Stimulated activated effector memory CD8-positive, alpha-beta T cell treated with anti-CD3 and anti-CD28 coated beads, Interleukin-12 subunit alpha, Interleukin-12 subunit beta, amount 100 ng/mL, for 72 hours (primary cell): ENCODE data around the gene UGT1A6.
"Not testable (repeated sequence)": the region's sequence is repeated elsewhere in the genome, so short reads cannot be mapped to it uniquely, and the experiment has no call there.

ENCODE experiments used
- ATAC-seq: fragments of 150-1000 bp; cut with Tn5 transposase; 2 replicates; pipeline ENCODE4 v1.10.0; 2021
- DNase-seq, 2 donors: peaks; one replicate each; pipeline ENCODE4 v3.0.0; 2021 to 2022; ENCODE audit warnings: low spot score in 2 of 2
- H3K27ac Mint-ChIP-seq: one replicate; pipeline ENCODE4 v1.8.0; 2022; ENCODE audit warnings: mild to moderate bottlenecking, mixed read lengths
- H3K36me3 Mint-ChIP-seq: one replicate; pipeline ENCODE4 v1.8.0; 2022; ENCODE audit warnings: mild to moderate bottlenecking, mixed read lengths
- H3K4me1 Mint-ChIP-seq: one replicate; pipeline ENCODE4 v1.8.0; 2022; ENCODE audit warnings: mixed read lengths
- H3K4me3 Mint-ChIP-seq: one replicate; pipeline ENCODE4 v1.8.0; 2022; ENCODE audit warnings: mild to moderate bottlenecking, mixed read lengths
- H3K9me3 Mint-ChIP-seq: one replicate; pipeline ENCODE4 v1.8.0; 2022; ENCODE audit warnings: mixed read lengths

Gene UGT1A6

DNA sequence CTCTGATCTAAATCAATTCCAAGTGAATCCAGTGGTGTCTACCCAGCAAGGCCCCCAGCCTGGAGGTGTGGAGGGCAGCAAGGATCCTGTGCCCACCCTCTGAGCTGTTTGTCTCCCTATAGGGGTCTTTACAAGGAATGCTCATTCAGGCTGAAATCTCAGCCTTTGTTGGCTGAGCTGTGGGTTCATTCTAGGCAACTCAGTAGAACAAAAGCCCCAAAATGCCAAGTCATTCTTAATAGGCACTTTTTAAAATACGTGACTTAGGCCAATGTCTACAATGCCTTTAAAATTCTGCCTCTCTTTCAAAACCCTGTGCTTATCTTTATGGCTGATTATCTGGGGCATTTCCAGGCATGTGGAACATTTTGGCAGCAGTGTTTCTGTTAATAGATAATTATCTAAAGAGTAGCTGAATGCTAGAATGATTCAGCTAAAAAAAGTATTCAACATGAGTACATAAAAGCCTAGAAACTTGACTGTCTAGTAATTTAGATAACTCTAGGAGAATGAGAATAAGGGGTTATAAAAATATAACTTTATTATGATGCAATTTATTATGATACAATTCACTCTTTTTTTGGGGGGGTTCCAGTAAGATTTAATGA is 7.4 kb downstream of the UGT1A6 start:
- DNase-seq (no peak), ATAC-seq (no peak)
- Mint-ChIP-seq H3K27ac (no peak overlapping the region), H3K36me3 (no peaks in the 10 kb centered on the region), H3K4me3 (no peak overlapping the region), H3K9me3 (peaks cover 4% of the 10 kb centered on the region), H3K4me1 (no peaks in the 10 kb centered on the region)

DNA sequence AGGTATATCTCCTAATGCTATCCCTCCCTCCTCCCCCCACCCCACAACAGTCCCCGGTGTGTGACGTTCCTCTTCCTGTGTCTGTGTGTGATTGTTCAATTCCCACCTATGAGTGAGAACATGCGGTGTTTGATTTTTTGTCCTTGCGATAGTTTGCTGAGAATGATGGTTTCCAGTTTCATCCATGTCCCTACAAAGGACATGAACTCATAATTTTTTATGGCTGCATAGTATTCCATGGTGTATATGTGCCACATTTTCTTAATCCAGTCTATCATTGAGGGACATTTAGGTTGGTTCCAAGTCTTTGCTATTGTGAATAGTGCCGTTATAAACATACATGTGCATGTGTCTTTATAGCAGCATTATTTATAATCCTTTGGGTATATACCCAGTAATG is 8.2 kb downstream of the UGT1A6 start:
- not testable (repeated sequence) for ATAC-seq, H3K4me1 Mint-ChIP-seq, H3K9me3 Mint-ChIP-seq, H3K36me3 Mint-ChIP-seq, DNase-seq, H3K27ac Mint-ChIP-seq, H3K4me3 Mint-ChIP-seq

DNA sequence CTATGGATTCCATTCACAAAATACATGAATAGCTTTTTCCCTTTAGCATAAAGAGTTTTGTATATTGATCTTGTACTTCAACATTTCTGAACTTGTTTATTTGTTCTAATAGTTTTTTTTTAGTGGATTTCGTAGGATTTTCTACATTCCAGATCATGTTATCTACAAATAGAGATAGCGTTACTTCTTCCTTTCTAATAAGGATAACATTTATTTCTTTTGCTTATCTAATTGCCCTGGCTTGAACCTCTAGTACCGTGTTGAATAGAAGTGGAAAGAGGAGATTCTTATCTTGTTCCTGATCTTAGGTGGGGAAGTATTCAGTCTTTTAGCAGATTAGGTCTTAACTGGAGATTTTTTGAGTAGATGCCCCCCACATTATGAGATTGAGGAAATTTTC is 9.5 kb downstream of the UGT1A6 start:
- DNase-seq (no peak), ATAC-seq (no peak)
- Mint-ChIP-seq H3K36me3 (no peaks in the 10 kb centered on the region), H3K9me3 (peaks cover 4% of the 10 kb centered on the region), H3K27ac (no peak overlapping the region), H3K4me3 (no peak overlapping the region), H3K4me1 (no peaks in the 10 kb centered on the region)

DNA sequence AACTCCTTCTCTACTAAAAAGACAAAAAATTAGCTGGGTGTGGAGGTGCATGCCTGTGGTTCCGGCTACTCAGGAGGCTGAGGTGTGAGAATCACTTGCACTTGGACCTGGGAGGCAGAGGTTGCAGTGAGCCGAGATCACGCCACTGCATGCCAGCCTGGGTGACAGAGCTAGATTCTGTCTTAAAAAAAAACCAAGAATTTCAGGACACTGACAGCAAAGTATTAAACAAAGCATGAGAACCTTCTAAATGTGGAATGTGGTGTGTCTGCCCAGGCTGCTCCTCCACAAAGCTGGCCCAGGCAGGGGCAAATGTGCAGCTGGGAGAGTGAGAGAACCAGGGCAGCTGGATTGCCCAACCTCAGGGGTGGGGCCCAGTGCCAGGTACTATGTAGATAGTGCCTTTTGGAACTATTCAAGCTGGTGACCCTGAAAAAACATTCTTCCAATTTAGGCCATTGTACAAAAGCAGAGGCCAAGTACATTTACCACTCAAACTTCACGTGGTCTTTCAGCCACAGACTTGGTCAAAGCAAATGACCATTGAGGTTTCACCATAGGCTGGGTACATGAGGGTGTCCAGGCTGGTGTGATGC is 13.3 kb downstream of the UGT1A6 start:
- DNase-seq = no peak
- H3K36me3 Mint-ChIP-seq = no peaks in the 10 kb centered on the region

DNA sequence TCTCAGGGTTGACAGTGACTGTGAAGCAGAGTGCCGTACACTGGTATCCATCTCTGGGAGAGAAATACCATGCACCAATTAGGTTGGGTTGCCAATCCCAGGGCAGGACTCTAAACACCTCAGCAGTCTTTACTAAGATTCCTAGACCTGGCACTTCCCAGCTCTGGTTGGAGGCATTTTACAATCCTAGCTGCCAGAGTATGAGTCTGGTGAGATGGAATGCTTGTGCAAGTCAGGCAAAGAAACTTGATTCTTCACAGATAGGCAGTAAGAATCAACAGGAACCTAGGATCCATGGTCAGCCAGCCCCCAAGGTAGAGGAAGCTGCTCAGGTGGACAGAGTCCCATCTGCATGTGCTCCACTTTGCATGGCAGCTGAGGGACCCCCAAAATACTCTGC is 14.0 kb downstream of the UGT1A6 start:
- Mint-ChIP-seq H3K27ac (no peak overlapping the region), H3K36me3 (no peaks in the 10 kb centered on the region), H3K4me3 (no peak overlapping the region), H3K9me3 (peaks cover 4% of the 10 kb centered on the region), H3K4me1 (no peaks in the 10 kb centered on the region)
- ATAC-seq (no peak), DNase-seq (no peak)

More for the DNA sequence above, 13.3 kb downstream of the UGT1A6 start:
- H3K27ac Mint-ChIP-seq = no peak overlapping the region
- H3K4me3 Mint-ChIP-seq = no peak overlapping the region
- peaks cover 4% of the 10 kb centered on the region for H3K9me3 Mint-ChIP-seq
- no peak for ATAC-seq
- no peaks in the 10 kb centered on the region for H3K4me1 Mint-ChIP-seq

DNA sequence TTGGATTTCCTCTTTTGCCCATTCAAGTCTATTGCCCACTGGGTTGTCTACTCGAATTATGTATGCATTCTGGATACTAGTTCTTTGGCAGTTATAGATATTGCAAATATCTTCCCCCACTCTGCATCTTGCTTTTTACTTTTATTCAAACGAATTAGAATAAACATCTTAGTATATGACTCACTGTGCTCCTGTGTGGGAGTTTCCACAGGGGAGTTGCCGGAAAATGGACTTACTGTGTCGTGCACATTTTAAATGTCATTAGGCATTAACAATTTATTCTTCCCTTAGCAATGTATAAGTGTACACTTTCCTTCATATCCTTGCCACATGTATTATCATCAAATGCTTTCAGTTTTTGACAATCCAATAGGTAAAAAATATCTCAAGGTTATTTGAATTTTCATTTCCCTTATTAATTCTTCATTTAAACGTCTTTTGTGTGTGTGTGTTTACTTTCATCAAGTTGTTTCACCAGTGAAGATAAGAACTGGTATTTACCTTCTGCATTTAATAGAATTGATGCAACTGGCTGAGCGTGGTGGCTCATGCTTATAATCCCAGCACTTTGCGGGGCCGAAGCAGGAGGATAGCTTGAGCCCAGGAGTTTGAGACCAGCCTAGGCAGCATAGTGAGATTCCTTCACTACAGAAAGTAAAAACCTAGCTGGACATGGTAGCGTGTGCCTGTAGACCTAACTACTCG is 15.4 kb downstream of the UGT1A6 start:
- no peak for ATAC-seq
- Mint-ChIP-seq H3K4me1 (no peaks in the 10 kb centered on the region), H3K27ac (no peak overlapping the region), H3K4me3 (no peak overlapping the region), H3K36me3 (no peaks in the 10 kb centered on the region), H3K9me3 (peaks cover 4% of the 10 kb centered on the region)
- DNase-seq = no peak

DNA sequence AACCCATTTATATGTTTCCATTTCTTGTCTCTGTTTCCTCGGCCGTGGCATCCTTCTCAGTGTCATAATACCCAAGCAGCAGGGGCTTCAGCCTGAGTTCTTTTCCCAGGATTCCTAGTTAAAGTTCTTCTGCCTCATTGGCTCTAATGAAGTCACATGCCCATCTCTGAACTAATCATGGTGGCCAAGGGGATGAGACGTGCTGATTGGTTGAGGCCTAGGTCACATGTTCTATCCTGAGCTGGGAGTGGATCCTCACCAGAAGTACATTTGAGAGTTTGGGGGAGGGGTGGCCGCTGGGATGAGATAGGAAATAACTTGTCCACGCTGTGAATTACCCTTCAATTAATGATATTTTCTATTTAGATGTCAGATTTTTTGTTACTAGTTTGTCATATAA is 16.3 kb downstream of the UGT1A6 start:
- H3K36me3 Mint-ChIP-seq = no peaks in the 10 kb centered on the region
- H3K9me3 Mint-ChIP-seq = peaks cover 4% of the 10 kb centered on the region
- no peak overlapping the region for H3K27ac Mint-ChIP-seq

DNA sequence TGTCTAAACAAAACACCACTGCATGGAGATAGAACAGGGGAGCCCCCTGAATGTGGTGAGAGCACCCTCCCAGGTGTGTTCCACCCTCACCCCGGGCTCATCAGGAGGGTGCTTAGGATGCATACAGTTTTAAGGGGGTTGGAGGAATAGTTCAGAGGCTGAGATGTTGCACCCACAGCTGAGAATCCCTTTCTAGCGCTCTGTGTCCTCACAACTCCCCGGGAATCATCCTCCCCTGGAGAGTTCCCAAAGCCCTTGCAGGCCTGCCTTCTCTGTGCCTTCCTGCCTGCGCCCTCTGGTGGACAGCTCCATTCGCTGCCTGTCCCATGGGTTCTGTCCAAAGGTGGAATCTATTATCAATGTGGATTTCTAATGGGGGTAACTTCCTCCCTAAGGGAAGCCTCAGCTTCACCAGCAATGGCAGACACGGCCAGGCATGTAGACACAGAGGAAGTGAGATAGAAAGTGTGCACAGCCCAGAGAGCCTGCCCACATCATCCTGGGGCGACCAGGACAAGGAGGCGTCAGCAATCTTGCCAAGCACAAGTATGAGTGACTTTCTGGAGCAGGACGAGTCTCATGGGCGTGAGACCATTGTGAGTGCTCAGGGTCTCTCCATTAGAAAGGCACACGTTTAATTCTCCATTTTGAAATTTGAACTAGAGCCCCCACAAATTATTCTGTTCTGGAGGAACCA is 18.8 kb downstream of the UGT1A6 start:
- H3K36me3 Mint-ChIP-seq = no peaks in the 10 kb centered on the region
- no peaks in the 10 kb centered on the region for H3K9me3 Mint-ChIP-seq
- DNase-seq (peak; percentile 56 to 79), ATAC-seq (peak; percentile 76)
- peaks cover 6% of the 10 kb centered on the region for H3K4me1 Mint-ChIP-seq
- no peak overlapping the region for H3K27ac Mint-ChIP-seq
- no peak overlapping the region for H3K4me3 Mint-ChIP-seq

More for the DNA sequence above, 16.3 kb downstream of the UGT1A6 start:
- no peak overlapping the region for H3K4me3 Mint-ChIP-seq
- ATAC-seq (no peak), DNase-seq (no peak)
- peaks cover 3% of the 10 kb centered on the region for H3K4me1 Mint-ChIP-seq

DNA sequence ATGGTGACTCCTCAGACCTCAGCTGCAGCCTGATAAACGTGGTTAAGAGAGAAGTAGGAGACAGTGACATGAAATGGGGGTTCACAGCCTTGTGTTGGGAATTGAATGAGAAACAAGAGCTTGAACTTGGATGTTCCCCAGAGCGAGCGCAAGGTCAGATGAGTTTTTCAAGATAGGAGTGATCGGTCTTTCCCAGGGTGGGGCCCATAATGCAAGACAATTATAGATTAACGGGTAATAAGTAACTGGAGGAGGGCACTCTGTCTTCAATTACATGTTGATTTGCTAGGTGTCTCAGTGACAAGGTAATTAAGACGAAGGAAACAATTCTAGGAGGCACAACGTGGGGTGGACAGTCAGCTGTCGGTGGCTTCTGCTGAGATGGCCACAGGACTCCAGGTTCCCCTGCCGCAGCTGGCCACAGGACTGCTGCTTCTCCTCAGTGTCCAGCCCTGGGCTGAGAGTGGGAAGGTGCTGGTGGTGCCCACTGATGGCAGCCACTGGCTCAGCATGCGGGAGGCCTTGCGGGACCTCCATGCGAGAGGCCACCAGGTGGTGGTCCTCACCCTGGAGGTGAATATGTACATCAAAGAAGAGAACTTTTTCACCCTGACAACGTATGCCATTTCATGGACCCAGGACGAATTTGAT is 20.0 kb downstream of the UGT1A6 start, which contains the start of gene UGT1A5:
UGT1A5 (plus strand) TSS at position 297 of the 651 bp plus-strand sequence; CDS start at position 382, 85 bp downstream.
- ATAC-seq (no peak), DNase-seq (no peak)
- Mint-ChIP-seq H3K36me3 (no peaks in the 10 kb centered on the region), H3K9me3 (no peaks in the 10 kb centered on the region), H3K4me1 (peaks cover 6% of the 10 kb centered on the region), H3K4me3 (no peak within 1 kb of the TSS), H3K27ac (no peak within 1 kb of the TSS)

DNA sequence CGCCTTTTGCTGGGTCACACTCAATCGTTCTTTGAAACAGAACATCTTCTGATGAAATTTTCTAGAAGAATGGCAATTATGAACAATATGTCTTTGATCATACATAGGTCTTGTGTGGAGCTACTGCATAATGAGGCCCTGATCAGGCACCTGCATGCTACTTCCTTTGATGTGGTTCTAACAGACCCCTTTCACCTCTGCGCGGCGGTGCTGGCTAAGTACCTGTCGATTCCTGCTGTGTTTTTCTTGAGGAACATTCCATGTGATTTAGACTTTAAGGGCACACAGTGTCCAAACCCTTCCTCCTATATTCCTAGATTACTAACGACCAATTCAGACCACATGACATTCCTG is 20.5 kb downstream of the UGT1A6 start:
- H3K9me3 Mint-ChIP-seq = no peaks in the 10 kb centered on the region
- DNase-seq (no peak), ATAC-seq (no peak)
- no peak overlapping the region for H3K27ac Mint-ChIP-seq
- H3K4me1 Mint-ChIP-seq = peaks cover 6% of the 10 kb centered on the region
- H3K4me3 Mint-ChIP-seq = no peak overlapping the region
- H3K36me3 Mint-ChIP-seq = no peaks in the 10 kb centered on the region

DNA sequence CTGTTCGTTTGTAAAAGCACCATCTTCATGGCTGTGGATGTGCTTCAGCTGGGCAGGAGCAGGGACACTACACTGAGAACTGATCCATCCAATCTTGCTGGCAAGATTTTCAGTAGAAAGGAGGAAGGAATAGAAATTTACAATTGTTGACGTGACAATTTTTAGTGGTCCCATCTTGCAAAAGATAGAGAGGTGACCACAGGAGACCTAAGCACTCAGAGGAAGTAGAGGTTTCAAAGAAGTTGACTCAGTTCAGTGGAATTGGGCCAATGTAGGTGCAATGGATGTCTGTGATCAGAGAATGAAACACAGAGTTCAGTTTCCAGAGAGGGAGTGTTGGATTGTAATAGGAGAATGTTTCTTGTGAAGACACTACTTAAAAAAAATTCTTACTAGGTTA is 21.4 kb downstream of the UGT1A6 start:
- ATAC-seq (no peak), DNase-seq (no peak)
- Mint-ChIP-seq H3K4me3 (no peak overlapping the region), H3K9me3 (no peaks in the 10 kb centered on the region), H3K27ac (no peak overlapping the region), H3K4me1 (peaks cover 6% of the 10 kb centered on the region), H3K36me3 (no peaks in the 10 kb centered on the region)

DNA sequence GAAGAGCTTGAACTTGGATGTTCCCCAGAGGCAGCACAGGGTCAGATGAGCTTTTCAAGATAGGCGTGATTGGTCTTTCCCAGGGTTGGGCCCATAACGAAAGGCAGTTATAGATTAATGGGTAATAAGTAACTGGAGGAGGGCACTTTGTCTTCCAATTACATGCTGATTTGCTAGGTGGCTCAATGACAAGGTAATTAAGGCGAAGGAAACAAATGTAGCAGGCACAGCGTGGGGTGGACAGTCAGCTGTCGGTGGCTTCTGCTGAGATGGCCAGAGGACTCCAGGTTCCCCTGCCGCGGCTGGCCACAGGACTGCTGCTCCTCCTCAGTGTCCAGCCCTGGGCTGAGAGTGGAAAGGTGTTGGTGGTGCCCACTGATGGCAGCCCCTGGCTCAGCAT is 25.9 kb downstream of the UGT1A6 start, which contains the start of gene UGT1A4:
UGT1A4 (plus strand) TSS at position 185 of the 400 bp plus-strand sequence; CDS start at position 270, 85 bp downstream.
- no peaks in the 10 kb centered on the region for H3K9me3 Mint-ChIP-seq
- H3K4me1 Mint-ChIP-seq = peaks cover 6% of the 10 kb centered on the region
- ATAC-seq (no peak), DNase-seq (no peak)
- H3K4me3 Mint-ChIP-seq = no peak within 1 kb of the TSS
- no peak within 1 kb of the TSS for H3K27ac Mint-ChIP-seq
- no peaks in the 10 kb centered on the region for H3K36me3 Mint-ChIP-seq

DNA sequence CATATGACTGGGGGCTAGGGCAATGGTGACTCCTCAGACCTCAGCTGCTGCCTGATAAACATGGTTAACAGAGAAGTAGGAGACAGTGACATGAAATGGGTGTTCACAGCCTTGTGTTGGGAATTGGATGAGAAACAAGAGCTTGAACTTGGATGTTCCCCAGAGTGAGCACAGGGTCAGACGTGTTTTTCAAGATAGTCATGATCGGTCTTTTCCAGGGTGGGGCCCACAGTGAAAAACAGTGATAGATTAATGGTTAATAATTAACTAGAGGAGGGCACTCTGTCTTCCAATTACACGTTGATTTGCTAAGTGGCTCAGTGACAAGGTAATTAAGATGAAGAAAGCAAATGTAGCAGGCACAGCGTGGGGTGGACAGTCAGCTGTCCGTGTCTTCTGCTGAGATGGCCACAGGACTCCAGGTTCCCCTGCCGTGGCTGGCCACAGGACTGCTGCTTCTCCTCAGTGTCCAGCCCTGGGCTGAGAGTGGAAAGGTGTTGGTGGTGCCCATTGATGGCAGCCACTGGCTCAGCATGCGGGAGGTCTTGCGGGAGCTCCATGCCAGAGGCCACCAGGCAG is 36.1 kb downstream of the UGT1A6 start, which contains the start of gene UGT1A3:
UGT1A3 (plus strand) TSS at position 320 of the 579 bp plus-strand sequence; CDS start at position 405, 85 bp downstream.
- Mint-ChIP-seq H3K27ac (no peak within 1 kb of the TSS), H3K36me3 (no peaks in the 10 kb centered on the region), H3K4me1 (no peaks in the 10 kb centered on the region), H3K4me3 (no peak within 1 kb of the TSS), H3K9me3 (no peaks in the 10 kb centered on the region)
- ATAC-seq = no peak
- no peak for DNase-seq

DNA sequence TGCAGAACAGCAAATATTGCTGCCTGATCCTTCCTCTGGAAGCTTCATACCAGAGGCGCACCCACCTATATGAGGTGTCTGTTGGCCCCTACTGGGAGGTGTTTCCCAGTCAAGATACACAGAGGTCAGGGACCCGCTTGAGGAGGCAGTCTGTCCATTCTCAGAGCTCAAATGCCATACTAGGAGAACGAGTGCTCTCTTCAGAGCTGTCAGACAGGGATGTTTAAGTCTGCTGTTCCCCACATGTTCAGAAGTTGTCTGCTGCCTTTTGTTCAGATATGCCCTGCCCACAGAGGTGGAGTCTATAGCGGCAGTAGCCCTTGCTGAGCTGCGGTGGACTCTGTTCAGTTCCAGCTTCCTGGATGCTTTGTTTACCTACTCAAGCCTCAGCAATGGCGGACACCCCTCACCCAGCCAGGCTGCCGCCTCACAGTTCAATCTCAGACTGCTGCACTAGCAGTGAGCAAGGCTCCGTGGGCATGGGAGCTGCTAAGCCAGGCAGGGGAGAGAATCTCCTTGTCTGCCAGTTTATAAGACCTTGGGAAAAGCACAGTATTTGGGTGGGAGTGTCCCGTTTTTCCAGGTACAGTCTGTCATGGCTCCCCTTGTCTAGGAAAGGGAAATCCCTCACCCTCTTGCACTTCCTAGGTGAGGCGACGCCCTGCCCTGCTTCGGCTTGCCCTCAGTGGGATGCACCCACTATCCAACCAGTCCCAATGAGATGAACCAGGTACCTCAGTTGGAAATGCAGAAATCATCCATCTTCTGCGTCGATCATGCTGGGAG is 44.4 kb downstream of the UGT1A6 start:
- not testable (repeated sequence) for H3K4me1 Mint-ChIP-seq, H3K36me3 Mint-ChIP-seq, ATAC-seq, H3K9me3 Mint-ChIP-seq, H3K27ac Mint-ChIP-seq, H3K4me3 Mint-ChIP-seq, DNase-seq
